Measurements from ENCODE around the gene SLC2A4RG.

DNA sequence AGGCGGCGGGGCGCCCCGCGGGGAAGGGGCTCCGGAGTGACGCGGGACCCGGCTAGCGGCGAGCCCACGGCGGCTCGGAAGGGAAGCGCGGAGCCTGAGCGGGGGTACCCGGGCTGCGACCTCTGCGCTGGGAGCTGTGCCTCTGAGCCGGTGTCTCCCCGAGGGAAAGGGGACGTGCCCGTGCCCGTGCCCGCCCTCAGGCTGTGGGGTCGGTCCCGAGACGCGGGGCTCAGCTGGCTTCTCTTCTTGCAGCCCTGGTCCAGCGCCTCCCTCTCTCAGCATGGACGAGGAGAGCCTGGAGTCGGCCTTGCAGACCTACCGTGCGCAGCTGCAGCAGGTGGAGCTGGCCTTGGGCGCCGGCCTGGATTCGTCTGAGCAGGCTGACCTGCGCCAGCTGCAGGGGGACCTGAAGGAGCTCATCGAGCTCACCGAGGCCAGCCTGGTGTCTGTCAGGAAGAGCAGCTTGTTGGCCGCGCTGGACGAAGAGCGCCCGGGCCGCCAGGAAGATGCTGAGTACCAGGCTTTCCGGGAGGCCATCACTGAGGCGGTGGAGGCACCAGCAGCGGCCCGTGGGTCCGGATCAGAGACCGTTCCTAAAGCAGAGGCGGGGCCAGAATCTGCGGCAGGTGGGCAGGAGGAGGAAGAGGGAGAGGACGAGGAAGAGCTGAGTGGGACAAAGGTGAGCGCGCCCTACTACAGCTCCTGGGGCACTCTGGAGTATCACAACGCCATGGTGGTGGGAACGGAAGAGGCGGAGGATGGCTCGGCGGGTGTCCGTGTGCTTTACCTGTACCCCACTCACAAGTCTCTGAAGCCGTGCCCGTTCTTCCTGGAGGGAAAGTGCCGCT, 31.1 kb upstream of the SLC2A4RG start:
- TF ChIP-seq, protein P1, sequence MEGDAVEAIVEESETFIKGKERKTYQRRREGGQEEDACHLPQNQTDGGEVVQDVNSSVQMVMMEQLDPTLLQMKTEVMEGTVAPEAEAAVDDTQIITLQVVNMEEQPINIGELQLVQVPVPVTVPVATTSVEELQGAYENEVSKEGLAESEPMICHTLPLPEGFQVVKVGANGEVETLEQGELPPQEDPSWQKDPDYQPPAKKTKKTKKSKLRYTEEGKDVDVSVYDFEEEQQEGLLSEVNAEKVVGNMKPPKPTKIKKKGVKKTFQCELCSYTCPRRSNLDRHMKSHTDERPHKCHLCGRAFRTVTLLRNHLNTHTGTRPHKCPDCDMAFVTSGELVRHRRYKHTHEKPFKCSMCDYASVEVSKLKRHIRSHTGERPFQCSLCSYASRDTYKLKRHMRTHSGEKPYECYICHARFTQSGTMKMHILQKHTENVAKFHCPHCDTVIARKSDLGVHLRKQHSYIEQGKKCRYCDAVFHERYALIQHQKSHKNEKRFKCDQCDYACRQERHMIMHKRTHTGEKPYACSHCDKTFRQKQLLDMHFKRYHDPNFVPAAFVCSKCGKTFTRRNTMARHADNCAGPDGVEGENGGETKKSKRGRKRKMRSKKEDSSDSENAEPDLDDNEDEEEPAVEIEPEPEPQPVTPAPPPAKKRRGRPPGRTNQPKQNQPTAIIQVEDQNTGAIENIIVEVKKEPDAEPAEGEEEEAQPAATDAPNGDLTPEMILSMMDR (IDR thresholded peaks at IDR 0.05) = no peak
- no peak for TF ChIP-seq POLR2A (IDR thresholded peaks at IDR 0.05)
- TF ChIP-seq EP300 (IDR thresholded peaks at IDR 0.05) = no peak
